NCI-H146 treated with DMSO at 0.1 percent for 48 hours (cell line): ENCODE data around the gene WDR20.
"Not testable (repeated sequence)": the region's sequence is repeated elsewhere in the genome, so short reads cannot be mapped to it uniquely, and the experiment has no call there.

Experiments used
- DNase-seq: peaks from one replicate; lab custom pipeline; 2025; ENCODE audit not compliant: unreplicated experiment; lab: John Stamatoyannopoulos, UW

Gene WDR20

DNA sequence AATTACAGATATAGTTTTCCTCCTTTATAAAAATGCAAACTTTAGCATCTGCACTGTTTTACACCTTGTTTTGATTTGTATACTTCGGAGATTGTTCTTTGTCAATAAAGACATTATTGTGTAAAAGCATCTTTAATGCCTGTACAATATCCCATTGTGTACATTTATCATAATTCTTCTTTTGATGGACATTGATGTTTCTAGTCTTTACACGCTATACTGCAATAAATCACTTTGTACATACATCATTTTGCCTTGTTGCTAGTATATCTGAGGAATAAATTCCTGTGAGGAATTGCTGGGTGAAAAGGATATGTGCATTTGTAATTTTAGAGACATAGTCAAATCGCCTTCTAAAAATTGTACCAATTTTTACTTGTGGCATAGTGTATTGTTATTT, 30.4 kb downstream of the WDR20 start:
- no peak for DNase-seq

DNA sequence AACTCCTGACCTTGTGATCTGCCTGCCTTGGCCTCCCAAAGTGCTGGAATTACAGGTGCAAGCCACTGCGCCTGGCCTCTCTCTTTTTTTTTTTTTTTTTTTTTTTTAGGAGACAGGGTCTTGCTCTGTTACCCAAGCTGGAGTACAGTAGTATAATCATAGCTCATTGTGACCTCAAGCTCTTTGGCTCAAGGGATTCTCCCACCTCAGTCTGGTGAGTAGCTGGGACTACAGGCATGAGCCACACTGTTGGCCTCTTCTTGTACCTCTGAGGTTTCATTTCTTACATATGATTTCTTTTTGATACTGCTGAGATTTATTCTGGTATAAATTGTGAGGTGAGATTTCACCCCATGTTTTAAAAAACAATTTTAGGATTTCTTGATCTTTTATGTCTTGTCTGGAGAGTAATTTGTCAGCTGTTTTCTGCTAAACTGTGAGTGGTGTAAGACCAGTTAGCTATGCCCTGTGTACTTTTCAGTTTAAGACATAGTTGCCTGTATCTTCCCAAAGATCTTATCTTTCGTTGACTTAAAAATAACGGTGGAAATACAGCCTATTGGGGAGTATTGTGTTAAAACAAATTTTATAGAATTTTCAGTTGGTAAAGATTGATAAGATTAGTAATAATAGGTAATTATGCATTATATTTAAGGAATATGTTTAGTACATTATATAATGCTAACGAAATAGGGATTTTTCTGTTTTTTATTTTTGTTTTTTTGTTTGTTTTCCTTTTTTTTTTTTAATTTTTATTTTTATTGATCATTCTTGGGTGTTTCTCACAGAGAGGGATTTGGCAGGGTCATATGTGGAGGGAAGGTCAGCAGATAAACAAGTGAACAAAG, 31.7 kb downstream of the WDR20 start:
- no peak for DNase-seq

DNA sequence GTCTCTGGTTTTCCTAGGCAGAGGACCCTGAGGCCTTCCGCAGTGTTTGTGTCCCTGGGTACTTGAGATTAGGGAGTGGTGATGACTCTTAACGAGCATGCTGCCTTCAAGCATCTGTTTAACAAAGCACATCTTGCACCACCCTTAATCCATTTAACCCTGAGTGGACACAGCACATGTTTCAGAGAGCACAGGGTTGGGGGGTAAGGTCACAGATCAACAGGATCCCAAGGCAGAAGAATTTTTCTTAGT, 32.2 kb downstream of the WDR20 start:
- DNase-seq, result not testable (repeated sequence)

DNA sequence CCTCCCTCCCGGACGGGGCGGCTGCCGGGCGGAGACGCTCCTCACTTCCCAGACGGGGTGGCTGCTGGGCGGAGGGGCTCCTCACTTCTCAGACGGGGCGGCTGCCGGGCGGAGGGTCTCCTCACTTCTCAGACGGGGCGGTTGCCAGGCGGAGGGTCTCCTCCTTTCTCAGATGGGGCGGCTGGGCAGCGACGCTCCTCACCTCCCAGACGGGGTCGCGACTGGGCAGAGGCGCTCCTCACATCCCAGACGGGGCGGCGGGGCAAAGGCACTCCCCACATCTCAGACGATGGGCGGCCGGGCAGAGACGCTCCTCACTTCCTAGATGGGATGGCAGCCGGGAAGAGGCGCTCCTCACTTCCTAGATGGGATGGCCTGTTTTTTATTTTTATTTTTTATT, 33.0 kb downstream of the WDR20 start:
- DNase-seq, result not testable (repeated sequence)

DNA sequence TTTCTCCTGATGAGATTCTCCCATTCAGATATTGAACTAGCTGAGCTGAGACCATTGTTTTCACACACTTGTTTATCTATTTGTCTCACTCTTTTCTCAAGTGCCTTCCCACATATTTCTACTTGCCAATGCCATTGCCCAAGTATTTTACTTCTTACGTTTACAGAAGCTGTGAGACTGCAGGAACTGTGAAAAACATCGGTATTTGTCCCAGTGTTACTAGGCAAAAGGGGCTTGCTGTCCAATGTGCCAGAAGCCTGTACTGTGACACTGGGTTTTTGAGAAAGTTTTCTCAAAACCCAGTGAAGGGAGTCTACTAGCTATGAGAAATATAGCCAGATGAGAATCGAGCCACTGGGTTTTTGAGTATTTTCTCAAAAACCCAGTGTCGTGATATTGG, 37.5 kb downstream of the WDR20 start:
- DNase-seq, result no peak

DNA sequence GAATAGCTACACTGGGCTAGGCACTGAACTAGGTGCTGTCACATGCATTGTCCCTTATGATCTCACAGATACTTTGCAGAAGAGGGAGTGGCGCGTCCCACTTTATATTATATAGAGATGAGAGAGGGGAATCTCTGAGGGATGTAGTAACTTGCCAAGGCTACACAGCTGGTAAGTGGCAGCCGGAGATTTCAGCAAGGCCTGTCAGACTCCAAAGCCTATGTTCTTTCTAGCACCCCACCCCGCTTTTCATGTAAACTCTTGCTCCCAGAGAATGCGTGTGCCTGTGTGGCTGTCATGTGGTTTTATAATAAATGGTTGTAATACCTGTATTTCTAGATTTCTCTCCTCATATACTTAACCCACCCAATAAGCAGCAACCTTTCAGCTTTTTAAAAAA, 39.1 kb downstream of the WDR20 start:
- DNase-seq, result no peak

DNA sequence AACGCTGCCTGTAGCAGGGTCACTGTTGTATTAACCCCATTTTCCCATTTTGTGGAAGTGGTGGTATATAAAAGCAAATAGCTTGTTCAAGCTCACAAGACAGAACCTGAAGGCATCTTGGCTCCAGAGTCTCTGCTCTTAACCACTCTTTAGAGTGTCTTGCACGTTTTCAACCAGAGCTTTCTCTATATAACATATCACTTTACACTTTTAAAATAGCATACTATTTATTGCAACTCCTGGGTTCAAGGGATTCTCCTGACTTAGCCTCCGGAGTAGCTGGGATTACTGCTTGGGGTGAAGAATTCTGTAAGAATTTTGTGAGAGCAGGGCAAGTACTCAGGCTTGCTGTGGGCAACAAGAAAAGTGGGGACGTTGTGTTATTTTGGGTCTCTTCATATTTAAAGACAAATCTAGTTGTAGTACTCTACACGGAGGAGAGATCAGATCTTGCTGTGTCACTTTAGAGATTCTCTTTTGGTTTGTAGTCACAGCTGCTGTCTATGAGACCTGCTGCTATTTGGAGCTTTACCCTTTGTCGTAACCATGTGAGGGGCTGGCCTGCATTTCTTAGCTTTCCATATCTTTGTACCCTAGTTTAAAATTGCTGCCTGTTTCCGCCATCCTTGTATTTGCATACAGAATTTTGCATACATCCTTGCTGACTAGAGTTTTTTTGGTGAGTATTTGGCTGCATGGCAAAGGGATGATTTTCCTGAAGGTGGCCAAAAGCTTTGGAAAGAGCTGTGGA, 40.7 kb downstream of the WDR20 start:
- no peak for DNase-seq

DNA sequence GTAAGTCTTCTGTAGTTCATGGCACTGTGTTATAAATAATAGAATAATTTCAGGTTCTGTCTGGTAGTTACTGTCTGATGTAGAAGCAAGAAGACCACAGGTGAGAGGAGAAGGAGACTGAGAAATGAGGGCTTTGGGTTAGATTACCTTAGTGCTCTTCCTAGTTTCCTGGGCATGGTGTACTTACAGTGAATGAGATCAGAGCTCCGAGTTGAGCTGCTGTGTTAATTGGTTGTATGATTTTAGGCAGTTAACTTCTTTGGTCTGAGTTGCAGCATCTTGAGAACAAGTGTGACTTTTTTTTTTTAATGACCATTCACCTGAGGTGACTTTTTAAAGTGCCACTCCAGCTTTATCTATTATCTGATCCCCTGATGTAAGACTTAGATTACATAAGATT, 41.5 kb downstream of the WDR20 start:
- no peak for DNase-seq

DNA sequence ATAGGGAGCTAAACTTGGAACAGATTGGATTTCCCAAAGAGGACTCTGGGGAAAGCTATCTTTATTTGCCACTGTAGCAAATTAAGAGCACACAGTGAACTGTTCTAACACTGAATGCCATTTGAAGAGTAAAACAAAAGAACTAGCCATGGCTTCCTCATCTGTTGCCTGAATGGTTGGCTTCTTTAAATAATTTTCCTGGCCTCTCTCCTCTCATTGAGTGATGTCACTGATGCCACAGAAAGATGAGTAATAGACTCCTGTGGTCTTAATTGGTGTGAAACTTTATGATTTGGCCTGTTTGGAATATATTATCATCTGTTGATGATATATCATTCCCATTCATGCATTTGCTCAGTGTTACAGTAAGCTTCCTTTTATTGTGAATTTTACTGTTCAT, 42.5 kb downstream of the WDR20 start:
- no peak for DNase-seq

DNA sequence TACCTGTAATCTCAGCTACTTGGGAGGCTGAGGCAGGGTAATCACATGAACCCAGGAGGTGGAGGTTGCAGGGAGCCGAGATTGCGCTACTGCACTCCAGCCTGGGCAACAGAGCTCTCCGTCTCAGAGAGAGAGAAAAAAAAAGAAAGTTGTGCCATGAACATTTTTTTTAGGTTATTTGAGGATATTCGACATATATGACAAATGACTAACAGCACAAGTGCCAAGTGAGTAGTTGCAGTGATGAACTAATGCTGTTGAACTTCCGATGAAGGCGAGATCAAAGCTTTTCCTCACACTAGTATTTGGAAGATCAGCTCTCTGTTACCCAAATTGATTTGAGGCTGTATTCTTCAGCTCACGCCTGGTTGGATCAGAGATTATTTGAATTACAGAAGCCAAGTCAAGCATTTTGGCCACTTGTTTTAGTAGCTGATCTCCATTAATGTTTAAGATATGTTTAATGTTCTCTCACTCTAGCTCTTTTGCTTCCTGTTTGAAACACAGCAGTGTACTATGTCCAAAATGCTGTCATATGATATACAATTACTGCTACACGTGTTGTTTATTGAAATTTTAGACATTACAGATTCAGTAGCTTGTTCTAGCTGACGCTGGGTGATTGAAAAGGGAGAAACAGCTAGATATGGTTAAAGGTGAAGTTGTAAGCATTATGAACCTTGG, 43.4 kb downstream of the WDR20 start:
- DNase-seq, result no peak

DNA sequence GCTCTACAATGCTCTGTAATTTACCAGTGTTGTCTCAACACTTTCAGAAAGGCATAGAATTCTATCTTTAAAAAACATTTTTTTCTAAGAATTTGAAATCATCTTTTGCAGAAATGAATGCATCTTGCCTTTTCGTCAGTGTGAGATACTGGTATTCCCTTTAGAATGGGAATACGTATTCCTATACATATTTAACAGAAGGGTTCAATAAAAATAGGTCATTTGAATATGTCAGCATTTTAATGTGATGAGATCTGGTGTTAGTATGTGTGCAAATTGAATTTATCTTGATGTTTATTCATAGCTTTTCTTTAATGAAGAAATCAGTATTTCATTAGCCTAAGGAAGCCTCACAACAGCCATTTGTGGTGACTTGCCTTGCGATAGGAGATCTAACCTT, 44.2 kb downstream of the WDR20 start:
- no peak for DNase-seq

DNA sequence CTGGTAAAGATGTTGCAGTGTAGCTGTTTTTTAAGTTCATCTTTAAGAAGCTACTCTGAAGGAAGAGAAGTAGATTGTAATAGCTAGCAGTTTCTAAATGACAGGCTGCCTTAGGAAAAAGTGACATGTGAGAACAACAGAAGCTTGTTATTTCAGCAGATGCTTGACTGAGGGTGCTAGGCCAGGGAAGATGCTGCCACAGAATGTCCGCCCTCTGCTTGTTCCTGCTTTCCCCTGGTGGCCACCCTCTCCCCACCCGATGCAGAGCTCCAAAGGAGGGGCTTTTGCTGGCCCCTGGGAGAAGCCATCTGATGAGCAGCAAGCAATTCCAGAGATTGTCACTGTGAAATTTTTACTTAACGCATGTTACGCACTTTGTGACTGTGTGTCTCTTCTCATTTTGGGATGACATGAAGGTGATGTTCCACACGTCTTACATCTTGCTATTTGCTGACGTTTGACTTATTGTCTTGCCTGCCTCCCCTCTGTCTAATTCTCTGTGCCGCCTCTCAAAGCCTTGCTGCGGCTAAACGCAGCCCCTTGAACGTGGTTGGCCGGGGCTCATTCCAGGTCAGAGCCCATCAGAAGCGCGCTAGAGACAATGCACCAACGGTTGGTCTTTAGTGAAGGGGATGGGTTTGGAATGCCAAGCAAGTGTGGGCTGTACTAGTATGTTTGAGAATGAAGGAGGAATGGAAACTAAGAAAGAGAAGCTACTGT, 44.8 kb downstream of the WDR20 start:
- no peak for DNase-seq

DNA sequence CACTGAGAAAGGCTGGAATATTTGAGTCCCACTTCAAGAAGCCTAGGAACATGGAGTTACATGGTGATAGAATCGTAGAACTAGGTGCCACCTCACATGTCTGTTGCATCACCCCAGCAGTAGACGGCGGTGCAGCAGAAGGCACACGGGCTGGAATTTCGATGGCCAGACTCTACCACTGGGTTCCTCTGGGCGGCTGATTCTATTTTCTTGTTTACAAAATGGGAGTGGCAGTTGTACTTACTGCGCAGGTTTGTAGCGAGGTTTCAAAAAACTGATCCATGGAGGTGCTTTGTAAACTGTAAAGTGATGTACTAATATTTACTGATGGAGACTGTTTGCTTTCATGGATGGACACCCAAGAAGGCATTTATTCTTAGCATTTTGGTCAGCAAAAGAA, 45.7 kb downstream of the WDR20 start:
- DNase-seq, result peak; percentile 38

DNA sequence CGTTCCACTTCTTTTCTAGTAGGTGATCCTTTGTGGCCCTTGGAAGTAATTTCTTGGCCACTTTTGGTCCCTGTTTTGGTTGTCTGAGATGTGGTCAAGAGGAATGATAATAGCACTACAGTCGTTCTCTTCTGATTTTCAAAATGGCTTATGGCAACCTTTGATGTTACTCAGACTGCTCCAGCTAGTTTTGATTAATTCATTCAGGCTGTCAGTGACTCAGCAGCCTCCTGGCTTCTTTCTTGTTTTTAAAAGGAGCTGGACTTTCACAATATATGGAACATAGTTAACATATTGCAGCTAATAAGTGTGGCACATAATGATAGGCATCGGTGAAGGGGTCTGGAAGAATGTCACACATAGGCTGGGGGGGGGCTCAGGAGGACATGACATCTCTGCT, 47.3 kb downstream of the WDR20 start:
- DNase-seq, result no peak

DNA sequence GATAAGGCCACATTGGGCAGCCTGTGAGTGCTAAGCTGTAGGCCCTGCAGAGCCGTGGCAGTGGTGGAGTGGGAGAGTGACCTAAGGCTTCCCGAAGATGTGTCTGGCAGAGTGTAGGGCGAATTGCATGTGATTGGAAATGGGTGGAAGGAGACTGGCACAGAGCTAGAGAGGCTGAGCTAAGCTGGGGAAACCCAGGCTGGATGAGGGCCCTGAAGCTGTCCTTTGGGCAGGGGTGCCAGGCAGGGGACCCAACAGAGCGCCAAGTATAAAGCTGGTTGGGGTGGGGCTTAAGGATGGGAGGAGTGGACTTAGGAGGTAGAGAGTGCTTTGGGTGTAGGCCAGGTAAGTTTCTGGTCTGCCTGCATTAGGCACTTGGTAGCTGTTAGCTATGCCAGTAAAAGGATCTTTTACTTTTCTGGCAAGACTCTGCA, 47.9 kb downstream of the WDR20 start:
- no peak for DNase-seq

DNA sequence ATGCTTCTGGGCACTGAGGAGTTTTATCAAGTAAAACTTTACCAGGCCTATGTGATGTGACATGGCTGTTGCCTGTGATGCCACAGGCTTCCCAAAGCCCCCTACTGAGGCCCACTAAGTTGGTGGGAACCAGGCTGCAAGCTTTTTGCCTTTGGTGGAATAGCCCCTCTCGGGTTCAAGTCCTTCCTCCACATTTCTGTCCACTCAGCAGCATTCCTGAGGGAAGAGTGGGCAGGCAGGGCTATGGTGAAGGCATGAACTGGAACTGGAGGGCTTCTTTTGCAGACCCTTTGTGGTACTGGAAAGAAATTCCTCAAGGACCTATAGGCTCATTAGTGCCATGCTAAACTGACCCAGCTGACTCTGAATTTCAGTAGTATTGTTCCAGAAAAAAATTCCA, 48.5 kb downstream of the WDR20 start:
- DNase-seq, result no peak

DNA sequence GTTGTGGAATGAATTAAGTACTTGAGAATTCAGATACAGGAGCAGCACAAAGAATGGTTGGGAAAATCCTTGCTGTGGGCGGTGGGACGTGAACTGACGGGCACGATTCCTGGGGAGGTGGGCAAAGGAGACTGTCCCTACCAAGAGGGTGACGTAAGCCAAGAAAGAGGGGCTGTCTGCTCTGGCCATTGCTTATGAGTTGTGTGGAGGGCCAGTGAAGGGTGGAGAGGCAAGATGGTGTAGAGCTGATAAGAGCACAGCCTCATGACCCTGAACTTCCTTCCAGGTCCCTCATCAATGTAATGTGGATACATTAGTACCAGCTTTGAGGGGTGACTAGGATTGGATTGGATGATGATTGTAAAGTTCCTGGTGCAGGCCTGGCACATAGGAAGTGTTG, 50.2 kb downstream of the WDR20 start:
- no peak for DNase-seq

DNA sequence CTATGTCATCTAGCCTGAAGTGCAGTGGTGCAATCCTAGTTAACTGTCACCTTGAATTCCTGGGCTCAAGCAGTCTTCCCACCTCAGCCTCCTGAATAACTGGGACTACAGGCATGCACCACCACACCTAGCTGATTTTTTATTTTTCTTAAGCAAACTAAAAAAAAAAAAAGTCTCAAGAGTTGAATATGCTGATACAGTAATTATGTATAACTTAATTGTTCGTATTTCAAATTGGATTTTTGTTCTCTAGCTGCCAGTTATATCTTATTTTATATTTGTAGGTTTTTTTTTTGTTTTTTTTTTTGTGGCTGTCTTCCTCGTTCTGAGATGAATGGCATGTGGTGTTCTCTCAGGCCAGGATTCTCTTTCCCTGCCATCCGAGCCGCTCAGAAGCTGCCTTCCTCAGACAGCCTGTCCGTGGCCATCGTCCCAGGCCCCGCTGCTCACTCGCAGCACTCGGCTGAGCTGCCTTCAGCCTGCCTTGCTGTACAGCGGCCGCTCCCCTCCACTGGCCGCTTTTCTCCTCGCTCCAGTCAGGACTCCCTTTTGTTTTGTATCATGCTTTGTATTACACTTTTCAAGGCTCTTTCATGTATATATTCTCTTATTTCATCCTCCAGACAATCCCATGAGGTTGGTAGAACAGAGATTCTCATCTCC, 53.3 kb downstream of the WDR20 start:
- DNase-seq, result no peak

DNA sequence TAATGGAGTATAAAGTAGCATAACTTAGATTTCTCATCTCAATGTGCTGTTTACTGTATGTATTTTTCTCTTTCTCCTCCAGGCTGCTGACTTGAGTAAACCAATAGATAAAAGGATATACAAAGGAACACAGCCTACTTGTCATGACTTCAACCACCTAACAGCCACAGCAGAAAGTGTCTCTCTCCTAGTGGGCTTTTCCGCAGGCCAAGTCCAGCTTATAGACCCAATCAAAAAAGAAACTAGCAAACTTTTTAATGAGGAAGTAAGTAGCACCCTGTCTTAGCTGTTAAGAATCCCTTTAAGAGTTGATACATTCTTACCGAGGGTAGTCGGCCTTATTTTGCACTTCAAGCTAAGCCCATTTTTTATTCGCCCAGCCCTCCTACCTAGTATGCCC, 55.2 kb downstream of the WDR20 start:
- DNase-seq, result no peak

DNA sequence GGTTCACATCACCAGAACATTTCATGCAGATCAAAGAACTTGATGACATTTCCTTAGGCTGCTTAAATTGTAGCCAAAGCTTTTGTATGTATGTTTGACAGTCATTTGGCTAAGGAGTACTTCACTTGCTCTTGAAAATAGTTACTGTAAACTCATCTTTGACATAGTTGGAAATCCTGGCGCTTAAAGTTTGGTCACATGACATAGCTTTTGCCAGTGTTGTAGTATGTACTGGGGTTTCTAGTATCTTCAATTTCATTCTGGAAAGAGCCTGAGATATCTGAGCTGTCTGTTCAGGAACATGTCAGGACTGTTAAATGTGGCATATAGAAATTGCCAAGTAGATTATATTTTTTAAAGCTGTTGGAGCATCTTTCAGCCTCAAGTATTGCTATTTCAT, 55.7 kb downstream of the WDR20 start:
- no peak for DNase-seq
